HCT116 (cell line): ENCODE measurements around the gene GNL2. TPM values are rescaled to one million over a fixed set of nuclear protein-coding genes. Genes with fewer than 3 reads are reported as not detected.

ENCODE experiments used
- ATAC-seq: fragments of 200-7000 bp; cut with Tn5 transposase; 2 replicates; pipeline ENCODE4 v1.9.1; 2020; ENCODE audit warnings: mild to moderate bottlenecking, moderate library complexity
- BruUV-seq: library from RNA; stranded (reverse); fragments of 400-500 nt; replicated peaks from 2 replicates; lab custom pipeline; 2021; lab: Mats Ljungman, UMichigan
- CTCF ChIA-PET: fragments of 300-600 bp; sonication (Branson Sonifier 250); formaldehyde crosslinking; loops from one replicate; lab custom pipeline; 2021; ENCODE audit warnings: antibody characterized with exemption; lab: Charles Lee
- POLR2A ChIA-PET: fragments of 300-600, 350-600 bp; sonication (Branson Sonifier 250); formaldehyde crosslinking; loops from one replicate; lab custom pipeline; 2021; ENCODE audit warnings: antibody characterized with exemption; lab: Charles Lee
- RAD21 ChIA-PET, 2 experiments: fragments of 300-600 bp; sonication (Branson Sonifier 250); formaldehyde crosslinking; loops; one replicate each; lab custom pipeline; 2023; ENCODE audit warnings: low total read pairs in 2 of 2; ENCODE audit not compliant: uncharacterized antibody in 2 of 2, unreplicated experiment in 2 of 2, low non-redundant PET in 1 of 2; lab: Charles Lee
- DNase-seq: peaks from one replicate; pipeline ENCODE4 v3.0.0-alpha.2; 2010; ENCODE audit warnings: low read depth, low spot score
- H2AFZ ChIP-seq: fragments of 200-600 bp; shearing (Covaris generic), sonication (generic); 2 replicates; pipeline ENCODE4 v1.6.1; 2017; ENCODE audit warnings: low read depth, mixed run types, mixed read lengths, antibody characterized with exemption, low read length; ENCODE audit not compliant: poor library complexity, severe bottlenecking
- H3K27ac ChIP-seq: 2 replicates; pipeline ENCODE4 v1.5.1; 2012; ENCODE audit warnings: low read depth, low read length
- H3K27me3 ChIP-seq: fragments of 200-600 bp; sonication (generic); 2 replicates; pipeline ENCODE4 v1.6.1; 2016; ENCODE audit warnings: mixed run types, low read length, mixed read lengths; ENCODE audit not compliant: insufficient read depth
- H3K36me3 ChIP-seq, 2 experiments: fragments of 200-500 bp in 1 of 2; fragments of 200-600 bp in 1 of 2; sonication (Bioruptor generic) in 1 of 2; sonication (generic) in 1 of 2; 2 replicates each; pipeline versions ENCODE4 v1.5.1 to v1.6.1; 2014 to 2016; ENCODE audit warnings: low read length in 2 of 2, inconsistent platforms in 1 of 2, mixed read lengths in 1 of 2, mixed run types in 1 of 2; ENCODE audit not compliant: insufficient read depth in 2 of 2, control insufficient read depth in 1 of 2
- H3K4me1 ChIP-seq, 2 experiments: fragments of 200-600 bp in 1 of 2; sonication (generic) in 1 of 2; 2 replicates each; pipeline versions ENCODE4 v1.5.1 to v1.6.1; 2012 to 2017; ENCODE audit warnings: low read length in 2 of 2, inconsistent platforms in 1 of 2, mild to moderate bottlenecking in 1 of 2, mixed read lengths in 1 of 2, mixed run types in 1 of 2, moderate library complexity in 1 of 2; ENCODE audit not compliant: insufficient read depth in 2 of 2, control insufficient read depth in 1 of 2
- H3K4me2 ChIP-seq: fragments of 200-600 bp; sonication (generic); 2 replicates; pipeline ENCODE4 v1.6.1; 2017; ENCODE audit warnings: mixed run types, low read length, mixed read lengths
- H3K4me3 ChIP-seq, 2 experiments: fragments of 200-600 bp in 1 of 2; sonication (generic) in 1 of 2; replicated peaks in 1 of 2; 2 replicates each; pipeline ENCODE4 v1.5.1; 2011 to 2016; ENCODE audit warnings: low read length in 2 of 2, control low read depth in 1 of 2, low read depth in 1 of 2, mild to moderate bottlenecking in 1 of 2, mixed read lengths in 1 of 2, mixed run types in 1 of 2
- H3K79me2 ChIP-seq: fragments of 200-600 bp; sonication (generic); 2 replicates; pipeline ENCODE4 v1.6.1; 2017; ENCODE audit warnings: mild to moderate bottlenecking, mixed run types, low read length, moderate library complexity, mixed read lengths; ENCODE audit not compliant: insufficient read depth
- H3K9ac ChIP-seq: fragments of 200-600 bp; sonication (generic); 2 replicates; pipeline ENCODE4 v1.6.1; 2016; ENCODE audit warnings: low read length, mixed read lengths
- H3K9me2 ChIP-seq: fragments of 200-600 bp; sonication (generic), shearing (Covaris generic); 2 replicates; pipeline ENCODE4 v1.6.1; 2017; ENCODE audit warnings: mixed run types, mild to moderate bottlenecking, moderate library complexity; ENCODE audit not compliant: insufficient read depth
- H3K9me3 ChIP-seq, 2 experiments: fragments of 200-500 bp in 1 of 2; fragments of 200-600 bp in 1 of 2; sonication (Bioruptor generic) in 1 of 2; sonication (generic) in 1 of 2; 2 replicates each; pipeline ENCODE4 v1.6.1; 2014 to 2017; ENCODE audit warnings: low read length in 2 of 2, mixed read lengths in 2 of 2, inconsistent platforms in 1 of 2, low read depth in 1 of 2, mild to moderate bottlenecking in 1 of 2, mixed run types in 1 of 2, moderate library complexity in 1 of 2; ENCODE audit not compliant: control insufficient read depth in 1 of 2, insufficient read depth in 1 of 2
- H4K20me1 ChIP-seq: fragments of 200-600 bp; sonication (generic), shearing (Covaris generic); 2 replicates; pipeline ENCODE4 v1.6.1; 2017; ENCODE audit warnings: mixed run types, mild to moderate bottlenecking, moderate library complexity; ENCODE audit not compliant: insufficient read depth
- CEBPB ChIP-seq: IDR thresholded peaks from 2 replicates; pipeline ENCODE4 v1.6.1; 2012; ENCODE audit warnings: low read depth
- EZH2phosphoT487 ChIP-seq: fragments of 200-600 bp; IDR thresholded peaks from 2 replicates; pipeline ENCODE4 v1.6.1; 2018; ENCODE audit warnings: antibody characterized with exemption, borderline replicate concordance
- JUND ChIP-seq: IDR thresholded peaks from 2 replicates; pipeline ENCODE4 v1.6.1; 2012
- REST ChIP-seq: IDR thresholded peaks from 2 replicates; pipeline ENCODE4 v1.6.1; 2012; ENCODE audit warnings: low read depth
- ZNF274 ChIP-seq: fragments of 200-500 bp; sonication (Bioruptor generic); IDR thresholded peaks from 2 replicates; pipeline ENCODE4 v1.6.1; 2014; ENCODE audit warnings: mild to moderate bottlenecking, low read depth, low read length, inconsistent platforms
- intact Hi-C: fragments of 100-400 bp; cut with micrococcal nuclease; formaldehyde crosslinking; loops from 2 replicates; pipeline ENCODE4 v1.10.0; 2022
- total RNA-seq: library from RNA; stranded (reverse); gene quantifications from one replicate; pipeline ENCODE4 v1.2.1, GENCODE V29; 2021; ENCODE audit not compliant: unreplicated experiment

The GNL2 gene
- total RNA-seq, 1 experiment from 2014 or later = 79.2 TPM

GRCh38 chr1:37570528-37571334, 25.0 kb downstream of the GNL2 start:
- H3K4me1 ChIP-seq = no peaks in the 10 kb centered on the region
- H3K79me2 ChIP-seq = no peaks in the 10 kb centered on the region; the same call in 1 of the 2 replicates
- ATAC-seq (no peak), DNase-seq (no peak)
- H3K36me3 ChIP-seq = peaks cover 81 to 87% of the 10 kb centered on the region in 2 experiments
- no peak for TF ChIP-seq EZH2phosphoT487
- ChIA-PET CTCF (no interaction called here), POLR2A (no interaction called here), RAD21 (no interaction called here)
- H3K4me2 ChIP-seq = no peak overlapping the region
- H3K4me3 ChIP-seq = no peak overlapping the region
- no peaks in the 10 kb centered on the region for H3K9me3 ChIP-seq
- H3K27ac ChIP-seq = no peak overlapping the region
- no peak overlapping the region for H3K9ac ChIP-seq
- intact Hi-C loops = no loop called here
- H4K20me1 ChIP-seq = no peaks in the 10 kb centered on the region
- no peak overlapping the region for H2AFZ ChIP-seq
- no peaks in the 10 kb centered on the region for H3K27me3 ChIP-seq
- H3K9me2 ChIP-seq = no peaks in the 10 kb centered on the region
- BruUV-seq = no TSS peak

- Histone ChIP-seq H3K9ac (no peak overlapping the region), H3K4me2 (no peak overlapping the region), H2AFZ (no peak overlapping the region), H3K79me2 (no peaks in the 10 kb centered on the region), H3K27ac (no peak overlapping the region), H3K4me1 (no peaks in the 10 kb centered on the region), H3K4me3 (no peak overlapping the region), H3K9me2 (no peaks in the 10 kb centered on the region), H3K36me3 (peaks cover 49 to 64% of the 10 kb centered on the region in 2 experiments), H4K20me1 (no peaks in the 10 kb centered on the region), H3K9me3 (no peaks in the 10 kb centered on the region), H3K27me3 (no peaks in the 10 kb centered on the region)
- DNase-seq (no peak), ATAC-seq (no peak)
- BruUV-seq = no TSS peak
- intact Hi-C loops = loop anchor here (10.0 kb wide), 1 partner anchor 408 kb away; no protein-coding TSS in a partner anchor
- CTCF ChIA-PET = no interaction called here
- POLR2A ChIA-PET = no interaction called here
- TF ChIP-seq REST (no peak), JUND (no peak), CEBPB (no peak), ZNF274 (no peak)
- RAD21 ChIA-PET = no interaction called here
These were observed 28.7 kb downstream of the GNL2 start for GRCh38 chr1:37567023-37567422.
